ENCODE measurements around the gene MPRIP.

Gene MPRIP

DNA sequence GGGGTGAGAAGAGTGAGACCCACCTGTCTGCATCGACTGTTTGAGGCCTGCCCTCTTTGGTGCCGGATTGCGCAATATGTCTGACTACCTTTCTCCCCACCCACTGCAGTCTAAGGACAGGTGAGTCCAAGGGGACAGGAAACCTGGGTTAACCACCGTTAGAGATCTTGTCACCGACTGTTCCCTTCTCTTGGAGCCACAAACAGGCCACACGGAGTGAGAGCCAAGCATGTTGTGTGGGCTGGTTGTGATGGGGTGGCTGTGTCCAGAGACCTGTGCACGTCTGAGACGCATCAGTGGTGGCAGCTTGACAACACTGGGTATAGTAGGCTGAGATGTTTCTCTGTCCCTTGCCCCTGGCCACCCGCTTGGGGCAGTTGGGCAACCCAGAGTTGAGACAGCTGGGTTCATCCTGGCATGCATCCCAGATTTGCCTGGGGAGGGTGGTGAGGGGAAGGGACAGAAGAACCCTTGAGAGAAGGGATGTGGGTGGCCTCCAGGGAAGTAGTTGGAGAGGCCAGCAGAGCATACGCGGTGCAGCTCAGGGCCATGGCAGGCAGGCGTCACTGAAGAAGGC lies 21.4 kb downstream of the MPRIP start:
- no peak for DNase-seq (ENCODE audit: low read depth)
- no peak overlapping the region for H3K4me3 ChIP-seq (ENCODE audit: low read depth, low read length)
- TF ChIP-seq, protein P1, sequence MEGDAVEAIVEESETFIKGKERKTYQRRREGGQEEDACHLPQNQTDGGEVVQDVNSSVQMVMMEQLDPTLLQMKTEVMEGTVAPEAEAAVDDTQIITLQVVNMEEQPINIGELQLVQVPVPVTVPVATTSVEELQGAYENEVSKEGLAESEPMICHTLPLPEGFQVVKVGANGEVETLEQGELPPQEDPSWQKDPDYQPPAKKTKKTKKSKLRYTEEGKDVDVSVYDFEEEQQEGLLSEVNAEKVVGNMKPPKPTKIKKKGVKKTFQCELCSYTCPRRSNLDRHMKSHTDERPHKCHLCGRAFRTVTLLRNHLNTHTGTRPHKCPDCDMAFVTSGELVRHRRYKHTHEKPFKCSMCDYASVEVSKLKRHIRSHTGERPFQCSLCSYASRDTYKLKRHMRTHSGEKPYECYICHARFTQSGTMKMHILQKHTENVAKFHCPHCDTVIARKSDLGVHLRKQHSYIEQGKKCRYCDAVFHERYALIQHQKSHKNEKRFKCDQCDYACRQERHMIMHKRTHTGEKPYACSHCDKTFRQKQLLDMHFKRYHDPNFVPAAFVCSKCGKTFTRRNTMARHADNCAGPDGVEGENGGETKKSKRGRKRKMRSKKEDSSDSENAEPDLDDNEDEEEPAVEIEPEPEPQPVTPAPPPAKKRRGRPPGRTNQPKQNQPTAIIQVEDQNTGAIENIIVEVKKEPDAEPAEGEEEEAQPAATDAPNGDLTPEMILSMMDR (IDR thresholded peaks at IDR 0.05; ENCODE audit: control insufficient read depth, extremely low read depth, insufficient read depth): no peak

DNA sequence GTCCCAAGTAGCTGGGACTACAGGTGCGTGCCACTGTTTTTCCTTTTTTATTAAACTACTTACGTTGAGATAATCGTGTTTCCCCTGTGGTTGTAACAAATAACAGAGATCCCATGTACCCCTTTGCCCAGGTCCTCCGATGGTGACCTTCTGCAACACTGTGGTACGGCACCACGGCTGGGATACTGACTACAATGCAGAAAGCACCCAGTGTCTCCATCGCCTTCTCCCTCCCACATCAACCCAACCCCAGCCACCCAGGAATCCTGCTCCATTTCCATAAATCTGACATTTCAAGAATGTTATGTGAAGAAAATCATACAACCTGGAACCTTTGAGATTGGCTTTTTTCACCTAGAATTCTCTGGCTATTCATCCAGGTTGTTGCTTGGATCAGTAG lies 22.1 kb downstream of the MPRIP start:
- DNase-seq (ENCODE audit: low read depth): no peak

GRCh38 chr17:17066021-17066420 lies 23.8 kb downstream of the MPRIP start:
- H3K4me3 ChIP-seq (ENCODE audit: low read depth, low read length): no peak overlapping the region
- TF ChIP-seq, protein P1 (IDR thresholded peaks at IDR 0.05; ENCODE audit: control insufficient read depth, extremely low read depth, insufficient read depth): no peak
- no peak for DNase-seq (ENCODE audit: low read depth)

More for the DNA sequence above, 22.1 kb downstream of the MPRIP start:
- TF ChIP-seq, protein P1 (IDR thresholded peaks at IDR 0.05; ENCODE audit: control insufficient read depth, extremely low read depth, insufficient read depth): no peak
- no peak overlapping the region for H3K4me3 ChIP-seq (ENCODE audit: low read depth, low read length)

DNA sequence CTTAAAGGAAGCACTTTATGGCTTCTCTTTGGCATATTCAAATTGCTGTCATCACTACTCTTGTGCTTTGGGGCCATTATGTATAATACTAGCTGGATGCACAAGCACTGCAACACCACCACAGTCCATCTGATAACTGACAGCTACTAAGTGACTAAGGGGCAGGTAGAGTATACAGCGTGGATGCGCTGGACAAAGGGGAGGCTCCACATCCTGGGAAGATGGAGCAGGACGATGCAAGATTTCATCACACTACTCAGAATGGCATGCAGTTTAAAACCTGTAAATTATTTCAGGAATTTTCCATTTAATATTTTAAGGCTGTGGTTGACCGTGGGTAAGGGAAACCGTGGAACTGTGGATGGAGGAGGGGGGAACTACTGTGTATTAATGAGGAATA lies 25.0 kb downstream of the MPRIP start:
- TF ChIP-seq, protein P1 (IDR thresholded peaks at IDR 0.05; ENCODE audit: control insufficient read depth, extremely low read depth, insufficient read depth): no peak
- no peak for DNase-seq (ENCODE audit: low read depth)
- H3K4me3 ChIP-seq (ENCODE audit: low read depth, low read length): no peak overlapping the region

DNA sequence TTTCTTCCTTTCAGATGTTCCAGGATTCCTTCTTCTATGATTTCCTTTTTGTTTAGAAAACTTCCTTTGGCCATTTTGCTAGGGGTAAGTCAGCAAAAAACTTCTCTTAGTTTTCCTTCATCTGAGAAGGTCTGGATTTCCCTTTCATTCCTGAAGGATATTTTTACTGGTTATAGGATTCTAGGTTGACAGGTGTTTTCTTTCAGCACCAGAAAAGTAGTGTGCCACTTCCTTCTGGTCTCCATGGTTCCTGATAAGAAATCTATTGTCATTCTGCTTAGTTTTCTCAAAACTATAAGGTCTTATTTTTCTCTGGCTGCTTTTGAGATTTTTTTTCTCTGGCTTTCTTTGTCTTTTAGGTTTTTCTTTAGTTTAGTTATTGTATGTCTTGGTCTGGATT lies 27.6 kb downstream of the MPRIP start:
- no peak for DNase-seq (ENCODE audit: low read depth)
- no peak overlapping the region for H3K4me3 ChIP-seq (ENCODE audit: low read depth, low read length)
- TF ChIP-seq, protein P1 (IDR thresholded peaks at IDR 0.05; ENCODE audit: control insufficient read depth, extremely low read depth, insufficient read depth): no peak

- DNase-seq (ENCODE audit: low read depth): no peak
- no peak overlapping the region for H3K4me3 ChIP-seq (ENCODE audit: low read depth, low read length)
- TF ChIP-seq, protein P1 (IDR thresholded peaks at IDR 0.05; ENCODE audit: control insufficient read depth, extremely low read depth, insufficient read depth): no peak
Measured at GRCh38 chr17:17070931-17071330, 28.7 kb downstream of the MPRIP start.

Data from LNCaP clone FGC (cell line).